ENCODE measurements around the gene PCP4.

GRCh38 chr21:39969691-39970364 is 102.6 kb downstream of the PCP4 start:
- TF ChIP-seq CTCF (IDR thresholded peaks at IDR 0.05; ENCODE audit: extremely low read depth in 1 of 2, insufficient read depth in 1 of 2, low read depth in 1 of 2, low read length in 2 of 2) (no peak), POLR2A (IDR thresholded peaks at IDR 0.05; ENCODE audit: low read depth, low read length) (no peak), EZH2 (IDR thresholded peaks at IDR 0.05; ENCODE audit: borderline replicate concordance, low read depth, low read length, severe bottlenecking) (no peak)

Measured in endothelial cell of umbilical vein (primary cell).